GM19463 (cell line): Measurements from ENCODE around the gene CDH4.

Source experiments
- ATAC-seq: cut with Tn5 transposase; IDR thresholded peaks from one replicate; pipeline ENCODE4 v1.9.1; 2021; ENCODE audit warnings: mild to moderate bottlenecking, moderate library complexity; ENCODE audit not compliant: unreplicated experiment

Gene CDH4

DNA sequence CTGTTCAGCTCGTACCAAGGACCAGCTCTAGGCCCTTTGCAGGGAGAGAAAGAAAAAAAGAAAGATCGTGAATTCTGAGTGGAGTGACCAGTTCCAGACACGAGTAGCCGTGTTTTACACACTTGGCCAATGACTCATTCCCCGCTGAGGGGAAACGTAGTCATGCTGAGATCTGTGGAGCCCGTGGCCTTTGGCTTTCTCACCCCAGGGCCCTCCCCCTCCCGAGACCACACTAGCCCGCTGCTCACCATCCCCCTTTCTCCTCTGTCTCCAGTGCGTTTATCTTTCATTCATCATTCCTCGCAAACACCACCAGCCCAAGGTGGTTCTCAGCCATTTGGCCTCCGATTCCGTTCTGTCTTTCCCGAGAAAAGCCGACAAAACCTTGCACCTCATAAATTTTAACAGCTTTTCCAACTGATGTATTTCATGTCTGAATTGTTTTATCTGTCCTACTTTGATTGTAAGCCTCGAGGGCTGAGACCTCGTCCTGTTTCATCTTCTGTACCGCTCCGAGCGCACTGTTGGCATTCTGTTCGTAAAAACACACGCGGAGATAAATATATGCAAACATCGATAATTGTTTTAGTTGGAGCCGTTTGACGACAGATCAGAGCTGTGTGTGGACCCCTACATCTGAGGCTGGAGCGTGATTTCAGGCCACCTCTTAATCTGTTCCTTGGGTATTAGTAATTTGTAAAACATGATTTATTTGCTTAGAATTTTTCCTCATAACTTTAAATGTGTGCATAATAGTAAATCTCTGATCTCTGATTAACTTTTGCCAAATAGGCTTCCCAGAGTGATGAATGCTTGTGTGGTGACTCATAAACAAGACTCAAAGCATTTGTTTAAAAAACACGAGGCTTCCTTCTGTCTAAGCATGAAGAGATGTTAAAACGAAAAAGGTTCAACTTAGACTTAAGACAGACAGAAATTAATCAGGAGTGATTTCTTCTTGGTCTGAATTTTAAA lies 336.6 kb downstream of the CDH4 start:
- no peak for ATAC-seq

DNA sequence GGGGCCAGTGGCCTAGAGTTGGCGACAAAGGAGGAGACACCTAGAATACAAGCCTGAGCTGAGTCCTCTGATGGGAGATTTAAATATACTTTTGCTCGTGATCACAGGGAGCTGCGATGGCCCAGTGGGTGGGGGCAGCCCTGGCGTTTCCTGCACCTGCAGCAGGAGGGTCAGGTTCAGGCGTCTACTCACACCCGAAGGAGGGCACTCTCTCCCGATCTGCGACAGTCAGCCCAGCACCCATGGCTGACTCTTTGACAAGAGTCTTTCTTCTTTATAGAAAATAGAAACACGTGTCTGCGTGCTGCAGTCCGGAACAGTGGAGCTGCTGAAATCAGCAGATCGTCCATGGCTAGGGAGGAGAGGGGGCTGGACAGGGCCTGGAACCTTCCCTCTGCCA lies 338.2 kb downstream of the CDH4 start:
- ATAC-seq, result no peak

DNA sequence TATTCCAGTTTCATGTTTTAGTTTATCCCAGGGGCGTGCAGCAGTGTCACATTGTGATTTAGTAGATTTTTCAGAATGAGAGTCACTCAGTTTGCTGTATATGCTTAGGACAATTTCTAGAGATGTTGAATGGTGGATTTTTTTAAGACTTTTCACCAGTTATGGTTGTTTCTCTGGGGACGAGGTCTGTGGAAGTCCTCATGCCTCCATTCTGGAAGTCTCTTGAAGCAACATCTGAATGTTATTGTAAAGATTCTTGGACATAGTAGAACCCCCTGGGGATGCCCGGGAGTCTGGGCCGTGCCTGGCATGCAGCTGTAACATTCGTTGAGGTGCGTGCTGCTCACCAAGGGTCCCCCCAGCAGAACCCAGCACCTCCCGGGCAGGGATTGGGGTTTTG lies 341.5 kb downstream of the CDH4 start:
- ATAC-seq, result no peak

DNA sequence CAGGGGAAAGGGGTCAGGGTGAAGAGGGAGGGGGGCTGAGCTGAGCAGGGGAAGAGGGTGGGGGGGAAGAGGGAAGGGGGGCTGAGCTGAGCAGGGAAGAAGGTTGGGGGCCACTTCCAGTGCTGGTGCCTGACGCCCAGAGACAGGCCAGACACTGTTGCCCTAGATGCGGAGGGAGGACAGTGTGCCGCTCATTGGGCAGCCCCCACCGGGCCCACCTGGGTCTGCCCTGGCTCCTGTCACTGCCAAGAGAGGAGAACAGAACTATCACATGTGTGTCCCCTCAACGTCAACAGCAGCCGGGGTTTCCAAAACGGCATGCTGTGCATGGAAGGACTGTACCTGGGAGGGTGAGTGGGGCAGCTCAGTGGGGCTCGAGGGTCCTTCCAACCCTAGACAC lies 342.1 kb downstream of the CDH4 start:
- ATAC-seq, result no peak

DNA sequence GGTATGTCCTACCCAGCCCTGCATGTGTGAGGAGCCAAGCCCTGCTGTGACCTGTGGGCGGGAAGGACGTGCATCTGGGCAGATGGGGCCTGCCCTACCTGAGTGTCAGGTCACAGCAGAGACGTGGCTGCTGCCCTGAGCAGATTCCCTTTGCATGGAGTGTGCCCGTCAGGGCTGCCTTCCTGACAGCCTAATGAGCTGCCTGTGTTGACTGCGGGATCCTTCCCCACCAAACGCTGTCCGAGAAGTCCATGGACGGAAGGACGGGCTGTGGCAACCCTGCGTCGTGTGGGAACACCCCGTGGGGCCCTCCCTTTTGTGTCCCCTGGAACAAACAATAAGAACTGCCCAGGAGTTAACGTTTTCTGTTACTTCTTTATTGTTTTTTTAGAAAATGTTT lies 343.2 kb downstream of the CDH4 start:
- no peak for ATAC-seq

DNA sequence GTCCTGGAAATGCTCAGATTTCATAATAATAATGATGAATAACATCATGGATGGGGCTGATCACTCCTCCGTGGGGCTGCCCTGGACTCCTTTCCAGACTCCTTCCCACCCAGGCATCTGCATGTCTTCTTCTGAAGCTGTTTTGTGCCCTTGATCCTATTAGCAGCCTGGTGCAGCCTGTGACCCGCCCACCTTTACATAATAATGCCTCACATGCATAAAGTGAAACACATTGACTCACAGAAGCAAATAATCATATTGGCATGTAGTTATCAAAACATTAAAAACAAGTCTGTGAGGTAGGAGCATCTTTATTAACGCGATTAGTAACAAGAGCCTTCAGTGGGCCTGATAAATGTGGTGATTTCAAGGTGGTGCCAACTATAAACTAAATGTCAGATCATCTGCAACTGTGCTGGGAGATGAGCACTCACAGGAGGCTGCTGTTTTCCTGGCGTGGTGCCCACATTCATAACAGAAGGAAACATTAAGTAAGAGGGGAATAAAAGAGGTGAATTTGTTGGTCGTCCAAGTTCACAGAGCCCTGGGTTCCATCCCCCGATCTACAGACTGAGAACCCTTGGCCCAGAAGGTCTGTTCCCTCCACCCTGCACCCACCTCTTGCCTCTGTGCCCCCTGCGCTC lies 344.7 kb downstream of the CDH4 start:
- no peak for ATAC-seq

DNA sequence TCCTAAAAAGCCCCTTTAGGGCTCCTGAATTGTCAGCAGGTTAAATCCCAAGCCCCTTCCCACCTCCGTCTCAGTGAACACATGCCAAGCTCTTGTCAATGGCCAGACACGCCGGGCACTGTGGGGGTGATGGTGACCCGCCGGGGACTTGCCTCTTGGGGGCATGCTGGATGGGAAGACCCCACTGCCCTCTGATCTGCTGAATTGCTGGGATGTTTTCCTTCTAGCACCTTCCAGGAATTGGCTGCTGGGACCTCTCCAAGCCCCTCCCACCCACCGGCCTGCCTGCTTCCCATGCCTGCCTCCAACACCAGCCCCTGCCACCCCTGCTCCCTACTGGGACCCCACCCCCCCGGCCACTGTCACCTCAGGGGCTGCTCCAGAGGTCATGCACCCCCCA lies 345.9 kb downstream of the CDH4 start:
- no peak for ATAC-seq

DNA sequence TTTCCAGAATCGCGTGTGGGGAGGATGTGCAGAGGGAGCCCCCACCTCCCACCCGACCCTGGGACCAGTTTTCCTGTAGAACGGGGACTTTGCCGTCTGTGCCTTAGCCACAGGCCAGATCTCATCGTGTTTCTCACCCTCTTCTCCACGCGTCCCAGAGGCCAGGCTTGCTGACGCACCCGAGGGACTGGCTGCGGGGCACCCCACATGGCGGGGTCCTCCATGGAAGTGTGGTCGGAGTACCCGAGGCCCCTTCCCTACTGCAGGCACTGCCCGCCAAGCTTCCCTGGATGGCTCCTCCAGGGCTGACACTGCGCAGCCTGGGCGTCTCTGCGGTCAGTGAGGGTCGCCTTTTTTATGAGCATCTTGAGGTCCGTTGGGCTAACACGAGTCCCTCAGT lies 346.5 kb downstream of the CDH4 start:
- ATAC-seq, result no peak

DNA sequence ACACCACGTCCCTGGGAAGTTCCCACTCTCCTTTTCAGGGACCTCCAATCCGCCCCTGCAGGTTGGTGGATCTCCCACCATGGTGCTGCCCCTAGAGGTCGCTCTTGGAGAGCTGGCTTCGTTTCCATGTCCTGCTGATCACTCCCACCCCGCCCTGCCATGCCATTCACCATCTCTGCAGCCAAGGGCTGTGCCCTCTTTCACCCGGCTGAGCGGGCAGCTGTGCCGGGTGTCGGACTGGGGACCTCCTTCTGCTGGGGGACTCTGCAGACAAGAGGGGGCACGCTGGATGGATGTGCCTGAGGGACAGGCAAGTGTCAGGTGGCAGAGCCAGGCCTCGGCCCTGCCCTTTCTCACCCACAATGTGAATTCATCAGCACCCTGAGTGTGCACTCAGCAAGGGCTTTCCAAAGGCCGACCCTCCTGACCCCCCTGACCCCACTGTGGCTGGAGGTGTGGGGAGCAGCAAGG lies 347.0 kb downstream of the CDH4 start:
- ATAC-seq, result no peak

DNA sequence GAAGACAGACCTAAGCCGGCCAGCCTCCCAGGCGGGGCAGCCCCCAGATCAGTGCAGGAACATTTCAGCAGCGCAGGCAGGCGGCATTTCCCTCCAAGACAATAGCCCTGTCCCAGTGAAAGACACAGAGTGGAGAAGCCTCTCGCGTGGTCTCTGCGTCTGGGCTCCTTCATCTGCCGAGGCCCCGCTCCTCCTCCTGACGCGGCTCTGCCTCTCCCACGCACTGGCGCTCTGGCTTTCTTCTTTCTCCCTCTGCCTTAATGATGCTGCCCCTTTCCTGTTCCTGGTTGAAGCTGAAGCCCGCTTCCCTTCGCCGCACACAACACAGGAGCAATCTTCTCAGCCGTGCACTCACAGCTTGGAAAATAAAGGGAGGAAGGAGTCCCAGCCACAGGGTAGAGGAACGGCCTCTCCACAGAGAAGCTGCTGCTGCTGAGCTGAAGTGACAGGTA lies 347.5 kb downstream of the CDH4 start:
- no peak for ATAC-seq

DNA sequence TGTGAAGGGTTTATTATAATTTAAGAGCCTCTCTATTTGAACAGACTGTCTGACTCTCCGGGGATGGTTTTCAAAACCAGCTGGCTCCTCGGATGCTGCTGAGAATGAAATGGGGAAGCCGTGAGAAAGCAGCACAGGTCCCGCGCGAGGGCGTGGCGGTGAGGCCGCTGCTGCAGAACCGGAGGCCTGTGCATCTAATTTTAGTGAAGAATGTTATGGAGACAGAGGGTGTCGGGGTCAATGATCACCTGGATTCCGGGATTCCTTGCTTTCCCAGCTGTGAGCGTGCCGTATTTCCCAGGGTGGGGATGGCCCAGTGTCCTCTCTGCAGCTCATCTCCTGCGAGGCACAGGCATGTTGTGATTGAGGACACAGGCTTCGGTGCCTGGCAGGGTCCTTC lies 348.0 kb downstream of the CDH4 start:
- ATAC-seq, result no peak

DNA sequence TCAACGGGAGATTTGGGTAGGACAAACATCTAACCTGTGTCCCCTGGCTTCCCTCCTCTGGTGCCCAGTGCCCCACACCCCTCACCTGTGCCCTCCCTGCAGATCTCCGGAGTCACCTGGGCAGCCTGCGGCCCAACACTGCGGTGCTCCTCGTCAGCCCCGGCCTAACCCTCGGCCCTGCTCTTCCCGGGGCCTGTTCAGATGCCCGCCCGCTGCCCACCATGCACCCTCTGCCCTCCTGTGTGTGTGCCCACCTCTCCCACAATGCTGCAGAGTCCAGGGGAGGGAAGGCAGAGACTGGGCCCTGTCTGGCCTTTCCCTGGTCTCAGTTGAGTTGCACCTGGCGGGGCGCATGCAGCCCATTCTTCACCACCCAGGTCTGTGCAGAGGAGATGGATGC lies 349.3 kb downstream of the CDH4 start:
- ATAC-seq, result no peak

DNA sequence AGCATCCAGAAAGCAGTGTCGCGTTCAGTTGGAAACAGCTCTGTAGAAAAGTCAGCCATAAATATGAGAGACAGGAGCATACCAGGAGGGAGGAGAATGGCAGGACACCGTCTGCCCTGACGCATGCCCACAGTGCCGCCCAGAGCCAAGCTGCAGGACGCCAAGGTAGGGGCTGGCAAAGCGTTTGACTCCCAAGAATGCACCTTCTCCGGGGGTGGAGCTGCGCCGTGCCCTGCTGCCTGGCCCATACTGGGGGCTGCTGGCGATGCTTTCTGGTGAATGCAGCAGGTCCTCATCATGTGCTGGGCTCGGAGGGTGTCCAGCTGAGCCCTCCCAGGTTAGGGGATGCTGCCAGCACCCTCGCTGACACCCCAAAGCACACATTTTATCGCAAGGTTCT lies 349.8 kb downstream of the CDH4 start:
- no peak for ATAC-seq

DNA sequence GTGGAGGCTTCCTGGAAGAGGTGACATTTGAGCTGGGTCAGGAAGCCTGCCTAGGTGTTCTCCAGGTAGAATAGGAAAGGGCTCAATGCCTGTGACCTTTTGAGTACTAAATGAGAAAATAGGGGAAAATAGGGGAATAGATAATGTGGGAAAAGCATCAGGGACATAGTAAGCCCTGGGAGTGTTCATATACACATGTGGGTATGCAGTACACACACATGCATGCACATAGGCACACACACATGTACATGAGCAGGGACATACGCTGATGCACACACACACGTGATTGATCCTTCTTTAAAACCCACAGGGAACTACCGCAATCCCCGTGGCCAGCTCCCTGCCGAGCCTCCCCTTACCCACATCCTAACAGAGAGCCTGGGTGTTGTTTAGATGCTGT lies 351.7 kb downstream of the CDH4 start:
- no peak for ATAC-seq

DNA sequence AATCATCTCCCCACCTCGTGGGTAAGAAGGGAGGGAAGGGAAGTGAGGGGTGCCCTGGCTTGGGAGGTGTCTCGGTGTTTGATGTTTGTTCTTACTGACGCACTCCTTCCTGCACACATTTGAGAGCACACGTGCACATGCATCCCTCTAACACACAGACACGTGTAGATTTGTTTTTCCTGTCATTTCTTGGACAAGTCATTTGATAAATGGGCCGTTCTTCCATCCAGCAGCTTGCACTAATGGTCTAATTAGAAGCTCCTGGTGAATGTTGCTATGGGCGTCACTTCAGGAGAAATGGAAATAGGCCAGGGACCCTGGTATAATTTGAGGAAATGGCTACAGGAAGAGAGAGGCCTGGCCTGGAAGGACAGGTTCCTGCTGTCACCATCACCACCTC lies 352.5 kb downstream of the CDH4 start:
- ATAC-seq, result no peak

DNA sequence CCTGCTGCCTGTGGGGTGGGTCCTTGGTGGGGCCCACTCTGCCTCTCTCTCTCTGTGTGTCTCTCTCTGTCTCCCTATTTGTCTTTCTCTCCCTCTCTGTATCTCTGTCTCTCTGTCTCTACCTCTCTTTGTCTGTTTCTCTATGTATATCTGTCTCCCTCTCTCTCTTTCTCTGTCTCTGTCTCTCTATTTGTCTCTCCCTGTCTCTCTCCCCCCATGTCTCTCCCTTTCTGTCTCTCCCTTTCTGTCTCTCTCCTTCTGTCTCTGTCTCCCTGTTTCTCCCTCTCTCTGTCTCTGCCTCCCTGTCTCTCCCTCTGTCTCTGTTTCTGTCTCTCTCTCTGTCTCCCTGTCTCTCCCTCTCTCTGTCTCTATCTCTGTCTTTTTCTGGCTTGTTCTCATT lies 353.2 kb downstream of the CDH4 start:
- no peak for ATAC-seq

DNA sequence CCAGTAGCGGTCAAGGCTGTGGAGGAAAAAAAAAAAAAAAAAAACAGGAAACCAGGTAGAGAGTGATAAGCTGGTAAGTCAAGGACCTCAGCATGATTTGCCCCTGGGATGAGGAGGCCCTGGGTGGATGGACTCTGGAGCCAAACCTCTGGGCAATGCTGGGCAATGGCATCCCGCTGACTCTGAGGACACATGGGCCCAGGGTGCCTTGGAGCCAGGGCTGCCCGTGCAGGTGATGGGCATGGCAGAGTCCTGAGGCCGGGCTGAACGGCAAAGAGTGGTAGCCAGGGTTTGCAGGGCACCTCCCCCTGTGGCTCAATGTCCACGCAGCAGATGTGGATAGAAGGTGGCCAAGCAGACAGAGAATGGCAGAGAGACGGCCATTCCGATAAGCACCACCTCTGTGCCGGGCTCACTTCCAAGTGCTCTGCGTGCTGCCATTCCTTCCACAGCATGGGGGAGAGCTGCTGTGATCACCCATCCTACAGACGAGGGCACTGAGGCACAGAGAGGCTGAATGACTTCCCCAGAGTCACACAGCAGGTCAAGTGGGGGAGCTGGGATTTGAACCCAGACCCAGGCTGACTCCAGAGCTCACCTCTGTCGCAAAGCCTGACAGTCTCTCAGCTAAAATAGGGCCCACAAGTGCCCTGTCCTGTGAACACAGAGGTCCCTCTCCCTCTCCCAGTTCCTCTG lies 353.9 kb downstream of the CDH4 start:
- ATAC-seq, result no peak

DNA sequence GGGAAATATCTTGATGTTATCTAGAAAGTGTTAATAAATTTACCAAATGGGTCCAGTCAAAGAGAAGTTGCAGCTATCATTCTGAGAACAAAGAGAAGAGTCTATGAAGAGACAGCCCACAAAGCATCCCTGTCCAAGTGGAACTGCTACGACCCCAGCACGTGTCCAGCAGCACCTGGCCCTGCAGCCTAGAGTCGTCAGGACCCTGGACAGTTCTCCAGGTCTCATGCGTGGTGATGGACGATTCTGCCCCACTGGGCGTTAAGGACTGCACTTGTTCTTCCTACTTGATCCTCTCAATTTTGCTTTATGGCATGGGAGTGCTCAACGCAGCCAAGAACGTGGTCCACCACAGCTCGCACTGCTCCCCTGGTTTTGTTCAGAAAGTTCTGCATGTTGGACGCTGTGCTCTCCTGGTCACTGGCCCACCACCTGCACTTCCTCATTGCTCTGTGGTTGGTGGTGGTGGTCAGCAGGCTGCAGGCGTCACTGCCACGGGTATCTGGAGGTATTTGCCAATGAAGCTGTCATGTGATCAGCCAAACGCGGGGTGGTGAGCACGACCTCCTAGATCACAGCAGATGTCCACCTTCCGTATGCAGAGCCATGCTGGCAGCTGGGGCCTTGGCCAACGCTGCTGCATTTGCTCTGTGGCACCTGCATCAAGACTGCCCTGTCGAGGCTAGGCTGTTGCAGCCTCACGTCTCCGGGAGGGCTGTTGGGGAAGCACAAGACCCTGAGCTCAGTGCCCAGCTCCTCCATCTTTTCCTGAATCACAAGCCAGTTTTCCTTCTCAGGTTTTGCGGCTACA lies 356.4 kb downstream of the CDH4 start:
- no peak for ATAC-seq

DNA sequence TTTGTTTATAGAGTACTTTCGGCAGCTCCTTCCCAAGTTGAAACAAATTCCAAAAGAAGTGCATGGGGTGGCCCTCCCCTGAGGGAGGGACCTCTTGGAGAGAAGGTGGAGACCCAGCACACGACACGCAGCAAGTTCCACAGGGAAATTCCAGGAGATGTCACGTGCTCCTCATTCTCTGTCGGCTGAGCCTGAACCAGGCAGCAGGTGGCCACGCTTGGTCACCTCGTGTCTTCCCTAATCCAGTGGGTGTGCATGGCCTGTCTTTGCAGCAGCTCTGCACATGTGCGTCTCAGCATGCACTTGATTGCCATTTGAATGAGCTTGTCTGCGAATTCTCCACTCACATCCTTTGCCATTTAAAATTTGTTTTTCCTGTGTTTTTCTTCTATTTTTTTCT lies 357.4 kb downstream of the CDH4 start:
- no peak for ATAC-seq

DNA sequence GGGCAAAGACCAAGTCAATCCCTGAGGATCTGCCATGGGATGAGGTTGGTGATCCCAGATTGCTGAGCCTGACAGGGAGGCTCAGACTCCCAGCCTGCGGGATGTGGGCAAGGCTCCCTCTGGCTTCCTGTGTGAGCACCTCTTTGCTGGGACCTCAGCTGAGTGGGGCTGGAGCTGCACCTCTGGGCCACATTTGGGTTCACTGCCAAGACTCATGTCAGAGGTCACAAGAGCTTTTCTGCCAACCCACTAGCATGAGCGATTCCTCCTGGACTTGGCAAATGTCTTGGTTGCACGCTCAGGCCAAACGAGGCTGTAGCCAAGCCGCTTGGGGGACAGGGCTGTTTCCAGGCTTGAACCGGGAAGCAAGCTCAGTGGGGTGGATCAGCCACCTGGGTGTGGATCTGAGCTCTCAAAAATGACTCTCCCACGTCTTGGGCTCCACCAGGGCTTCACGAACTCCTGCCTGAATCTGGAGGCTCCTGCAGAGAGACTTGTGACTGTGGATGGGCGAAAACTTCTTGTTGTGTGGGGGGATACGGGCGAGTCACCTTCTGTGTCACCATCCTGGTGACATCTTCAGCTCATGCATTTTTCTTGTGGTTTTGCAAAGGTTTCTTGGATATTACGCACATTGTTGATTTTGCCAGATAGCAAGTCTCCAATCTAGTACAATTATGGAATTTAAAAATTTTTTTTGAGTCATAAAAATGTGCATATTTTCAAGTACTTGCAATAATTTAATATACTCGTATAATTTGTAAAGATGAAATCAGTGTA lies 359.5 kb downstream of the CDH4 start:
- ATAC-seq, result no peak
